HT1080 (cell line): ENCODE data around the gene PIK3IP1. TPM values are rescaled to one million over a fixed set of nuclear protein-coding genes. Genes with fewer than 3 reads are reported as not detected.

ENCODE experiments used
- DNase-seq: peaks from one replicate; pipeline ENCODE4 v3.0.0-alpha.2; 2015; ENCODE audit warnings: low read depth
- total RNA-seq: library from RNA; depleted of rRNA; stranded (reverse); fragments of >200 nt; shearing (Covaris generic); gene quantifications from 2 replicates; pipeline ENCODE4 v1.2.3, GENCODE V29; 2014

Gene PIK3IP1
- total RNA-seq, 1 experiment from 2014 or later: 1.1 TPM

DNA sequence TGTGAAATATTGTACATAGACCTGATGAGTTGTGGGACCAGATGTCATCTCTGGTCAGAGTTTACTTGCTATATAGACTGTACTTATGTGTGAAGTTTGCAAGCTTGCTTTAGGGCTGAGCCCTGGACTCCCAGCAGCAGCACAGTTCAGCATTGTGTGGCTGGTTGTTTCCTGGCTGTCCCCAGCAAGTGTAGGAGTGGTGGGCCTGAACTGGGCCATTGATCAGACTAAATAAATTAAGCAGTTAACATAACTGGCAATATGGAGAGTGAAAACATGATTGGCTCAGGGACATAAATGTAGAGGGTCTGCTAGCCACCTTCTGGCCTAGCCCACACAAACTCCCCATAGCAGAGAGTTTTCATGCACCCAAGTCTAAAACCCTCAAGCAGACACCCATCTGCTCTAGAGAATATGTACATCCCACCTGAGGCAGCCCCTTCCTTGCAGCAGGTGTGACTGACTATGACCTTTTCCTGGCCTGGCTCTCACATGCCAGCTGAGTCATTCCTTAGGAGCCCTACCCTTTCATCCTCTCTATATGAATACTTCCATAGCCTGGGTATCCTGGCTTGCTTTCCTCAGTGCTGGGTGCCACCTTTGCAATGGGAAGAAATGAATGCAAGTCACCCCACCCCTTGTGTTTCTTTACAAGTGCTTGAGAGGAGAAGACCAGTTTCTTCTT, 12.3 kb downstream of the PIK3IP1 start:
- peak; percentile 23 for DNase-seq

DNA sequence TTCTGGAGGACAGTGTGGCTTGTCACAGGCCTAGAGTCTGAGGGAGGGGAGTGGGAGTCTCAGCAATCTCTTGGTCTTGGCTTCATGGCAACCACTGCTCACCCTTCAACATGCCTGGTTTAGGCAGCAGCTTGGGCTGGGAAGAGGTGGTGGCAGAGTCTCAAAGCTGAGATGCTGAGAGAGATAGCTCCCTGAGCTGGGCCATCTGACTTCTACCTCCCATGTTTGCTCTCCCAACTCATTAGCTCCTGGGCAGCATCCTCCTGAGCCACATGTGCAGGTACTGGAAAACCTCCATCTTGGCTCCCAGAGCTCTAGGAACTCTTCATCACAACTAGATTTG, 13.0 kb downstream of the PIK3IP1 start:
- DNase-seq: no peak

DNA sequence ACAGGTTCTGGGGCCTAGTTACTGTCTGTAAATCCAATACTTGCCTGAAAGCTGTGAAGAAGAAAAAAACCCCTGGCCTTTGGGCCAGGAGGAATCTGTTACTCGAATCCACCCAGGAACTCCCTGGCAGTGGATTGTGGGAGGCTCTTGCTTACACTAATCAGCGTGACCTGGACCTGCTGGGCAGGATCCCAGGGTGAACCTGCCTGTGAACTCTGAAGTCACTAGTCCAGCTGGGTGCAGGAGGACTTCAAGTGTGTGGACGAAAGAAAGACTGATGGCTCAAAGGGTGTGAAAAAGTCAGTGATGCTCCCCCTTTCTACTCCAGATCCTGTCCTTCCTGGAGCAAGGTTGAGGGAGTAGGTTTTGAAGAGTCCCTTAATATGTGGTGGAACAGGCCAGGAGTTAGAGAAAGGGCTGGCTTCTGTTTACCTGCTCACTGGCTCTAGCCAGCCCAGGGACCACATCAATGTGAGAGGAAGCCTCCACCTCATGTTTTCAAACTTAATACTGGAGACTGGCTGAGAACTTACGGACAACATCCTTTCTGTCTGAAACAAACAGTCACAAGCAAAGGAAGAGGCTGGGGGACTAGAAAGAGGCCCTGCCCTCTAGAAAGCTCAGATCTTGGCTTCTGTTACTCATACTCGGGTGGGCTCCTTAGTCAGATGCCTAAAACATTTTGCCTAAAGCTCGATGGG, 13.5 kb downstream of the PIK3IP1 start:
- no peak for DNase-seq

DNA sequence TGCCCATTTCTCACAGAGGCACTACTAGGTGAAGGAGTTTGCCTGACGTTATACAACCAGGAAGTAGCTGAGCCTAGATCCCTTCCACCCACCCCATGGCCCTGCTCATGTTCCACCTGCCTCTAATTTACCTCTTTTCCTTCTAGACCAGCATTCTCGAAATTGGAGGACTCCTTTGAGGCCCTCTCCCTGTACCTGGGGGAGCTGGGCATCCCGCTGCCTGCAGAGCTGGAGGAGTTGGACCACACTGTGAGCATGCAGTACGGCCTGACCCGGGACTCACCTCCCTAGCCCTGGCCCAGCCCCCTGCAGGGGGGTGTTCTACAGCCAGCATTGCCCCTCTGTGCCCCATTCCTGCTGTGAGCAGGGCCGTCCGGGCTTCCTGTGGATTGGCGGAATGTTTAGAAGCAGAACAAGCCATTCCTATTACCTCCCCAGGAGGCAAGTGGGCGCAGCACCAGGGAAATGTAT, 14.1 kb downstream of the PIK3IP1 start:
- no peak for DNase-seq

DNA sequence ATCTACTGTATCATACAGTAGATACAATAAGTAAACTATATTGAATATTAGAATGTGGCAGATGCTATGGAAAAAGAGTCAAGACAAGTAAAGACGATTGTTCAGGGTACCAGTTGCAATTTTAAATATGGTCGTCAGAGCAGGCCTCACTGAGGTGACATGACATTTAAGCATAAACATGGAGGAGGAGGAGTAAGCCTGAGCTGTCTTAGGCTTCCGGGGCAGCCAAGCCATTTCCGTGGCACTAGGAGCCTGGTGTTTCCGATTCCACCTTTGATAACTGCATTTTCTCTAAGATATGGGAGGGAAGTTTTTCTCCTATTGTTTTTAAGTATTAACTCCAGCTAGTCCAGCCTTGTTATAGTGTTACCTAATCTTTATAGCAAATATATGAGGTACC, 14.5 kb downstream of the PIK3IP1 start:
- DNase-seq: no peak

DNA sequence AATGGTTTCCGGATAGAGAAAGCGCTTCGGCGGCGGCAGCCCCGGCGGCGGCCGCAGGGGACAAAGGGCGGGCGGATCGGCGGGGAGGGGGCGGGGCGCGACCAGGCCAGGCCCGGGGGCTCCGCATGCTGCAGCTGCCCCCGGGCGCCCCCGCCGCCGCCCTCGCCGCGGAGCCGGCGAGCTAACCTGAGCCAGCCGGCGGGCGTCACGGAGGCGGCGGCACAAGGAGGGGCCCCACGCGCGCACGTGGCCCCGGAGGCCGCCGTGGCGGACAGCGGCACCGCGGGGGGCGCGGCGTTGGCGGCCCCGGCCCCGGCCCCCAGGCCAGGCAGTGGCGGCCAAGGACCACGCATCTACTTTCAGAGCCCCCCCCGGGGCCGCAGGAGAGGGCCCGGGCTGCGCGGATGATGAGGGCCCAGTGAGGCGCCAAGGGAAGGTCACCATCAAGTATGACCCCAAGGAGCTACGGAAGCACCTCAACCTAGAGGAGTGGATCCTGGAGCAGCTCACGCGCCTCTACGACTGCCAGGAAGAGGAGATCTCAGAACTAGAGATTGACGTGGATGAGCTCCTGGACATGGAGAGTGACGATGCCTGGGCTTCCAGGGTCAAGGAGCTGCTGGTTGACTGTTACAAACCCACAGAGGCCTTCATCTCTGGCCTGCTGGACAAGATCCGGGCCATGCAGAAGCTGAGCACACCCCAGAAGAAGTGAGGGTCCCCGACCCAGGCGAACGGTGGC, 15.7 kb downstream of the PIK3IP1 start:
- DNase-seq: no peak

DNA sequence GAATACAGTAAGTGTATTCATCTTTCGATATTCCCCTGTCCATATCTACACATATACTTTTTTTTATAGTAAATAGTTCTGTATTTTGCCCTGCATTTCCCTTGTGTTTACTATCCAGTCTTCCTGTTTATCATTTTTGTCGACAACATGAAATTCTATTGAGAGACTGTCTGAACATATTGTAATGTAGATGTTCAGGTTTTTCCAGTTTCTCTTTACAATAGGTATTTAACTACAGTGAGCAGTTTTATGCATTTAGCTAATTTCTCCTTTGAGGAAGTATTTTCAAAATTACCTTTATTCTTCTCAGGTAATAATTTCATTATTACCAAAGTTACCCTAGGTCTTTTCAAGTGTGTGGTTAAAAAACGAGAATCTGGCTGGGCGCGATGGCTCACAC, 16.7 kb downstream of the PIK3IP1 start:
- DNase-seq: no peak

DNA sequence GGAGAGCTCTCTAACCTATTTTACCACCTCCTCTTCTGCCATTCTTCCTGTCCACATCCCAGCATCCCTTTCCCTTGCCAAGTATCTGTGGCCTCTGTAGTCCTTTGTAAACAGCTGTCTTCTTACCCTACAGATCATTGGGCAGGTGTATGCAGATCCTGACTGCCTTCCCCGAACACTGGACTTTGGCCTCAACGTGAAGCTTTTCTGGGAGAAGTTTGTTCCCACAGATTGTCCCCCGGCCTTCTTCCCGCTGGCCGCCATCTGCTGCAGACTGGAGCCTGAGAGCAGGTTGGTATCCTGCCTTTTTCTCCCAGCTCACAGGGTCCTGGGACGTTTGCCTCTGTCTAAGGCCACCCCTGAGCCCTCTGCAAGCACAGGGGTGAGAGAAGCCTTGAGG, 17.3 kb downstream of the PIK3IP1 start:
- no peak for DNase-seq

DNA sequence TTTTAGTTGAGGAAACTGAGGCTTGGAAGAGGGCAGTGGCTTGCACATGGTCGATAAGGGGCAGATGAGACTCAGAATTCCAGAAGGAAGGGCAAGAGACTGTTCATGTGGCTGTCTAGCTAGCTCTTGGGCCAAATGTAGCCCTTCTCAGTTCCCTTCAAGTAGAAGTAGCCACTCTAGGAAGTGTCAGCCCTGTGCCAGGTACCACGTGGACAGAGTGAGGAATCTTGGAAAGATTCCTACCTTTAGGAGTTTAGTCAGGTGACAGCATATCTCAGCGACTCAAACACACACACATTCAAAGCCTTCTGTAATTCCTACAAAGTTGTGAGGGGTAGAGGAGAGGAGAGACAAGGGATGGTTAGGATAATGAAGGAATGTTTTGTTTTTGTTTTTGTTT, 18.3 kb downstream of the PIK3IP1 start:
- DNase-seq: no peak

DNA sequence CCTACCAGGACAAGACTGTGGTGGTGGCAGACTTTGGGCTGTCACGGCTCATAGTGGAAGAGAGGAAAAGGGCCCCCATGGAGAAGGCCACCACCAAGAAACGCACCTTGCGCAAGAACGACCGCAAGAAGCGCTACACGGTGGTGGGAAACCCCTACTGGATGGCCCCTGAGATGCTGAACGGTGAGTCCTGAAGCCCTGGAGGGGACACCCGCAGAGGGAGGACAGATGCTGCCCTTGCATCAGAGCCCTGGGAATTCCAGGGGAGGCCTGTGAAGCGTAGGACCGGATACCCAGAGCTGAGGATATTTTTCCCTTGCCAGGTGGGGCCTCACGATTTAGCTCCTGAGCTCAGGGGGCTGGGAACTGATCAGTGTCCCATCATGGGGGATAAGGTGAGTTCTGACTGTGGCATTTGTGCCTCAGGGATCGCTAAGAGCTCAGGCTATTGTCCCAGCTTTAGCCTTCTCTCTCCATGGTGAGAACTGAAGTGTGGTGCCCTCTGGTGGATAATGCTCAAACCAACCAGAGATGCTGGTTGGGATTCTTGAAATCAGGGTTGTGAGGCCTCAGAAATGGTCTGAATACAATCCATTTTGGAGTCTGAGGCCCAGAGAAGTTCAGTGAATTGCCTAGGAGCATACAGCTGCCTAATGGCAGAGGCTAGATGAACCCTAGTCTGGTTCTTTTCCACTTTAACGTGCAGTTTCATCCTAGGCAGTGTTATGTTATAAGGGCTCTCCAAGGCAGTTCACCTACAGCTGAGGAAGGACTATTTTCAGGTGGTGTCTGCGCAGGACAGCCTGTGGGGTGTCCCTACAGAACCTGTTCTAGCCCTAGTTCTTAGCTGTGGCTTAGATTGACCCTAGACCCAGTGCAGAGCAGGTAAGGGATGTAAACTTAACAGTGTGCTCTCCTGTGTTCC, 19.5 kb downstream of the PIK3IP1 start:
- peak; percentile 49 for DNase-seq

DNA sequence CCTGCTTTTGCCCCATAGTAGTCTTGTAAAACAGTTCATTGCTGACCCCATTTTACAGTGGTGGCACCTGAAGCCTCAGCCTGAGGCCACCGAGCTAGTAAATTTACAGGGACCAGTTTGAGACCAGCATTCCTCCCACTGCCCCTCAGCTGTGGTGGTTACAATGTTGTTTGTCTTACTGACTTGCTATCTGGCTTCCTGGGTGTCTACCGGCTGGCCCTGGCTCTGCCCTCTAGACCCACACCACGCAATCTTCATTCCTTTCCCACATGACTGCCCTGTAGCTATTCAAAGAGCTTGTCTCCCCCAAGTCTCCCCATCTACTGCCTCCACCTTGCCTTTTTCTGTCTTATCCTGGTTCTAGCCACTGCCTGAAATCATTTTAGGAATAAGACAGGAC, 20.8 kb downstream of the PIK3IP1 start:
- DNase-seq: no peak

DNA sequence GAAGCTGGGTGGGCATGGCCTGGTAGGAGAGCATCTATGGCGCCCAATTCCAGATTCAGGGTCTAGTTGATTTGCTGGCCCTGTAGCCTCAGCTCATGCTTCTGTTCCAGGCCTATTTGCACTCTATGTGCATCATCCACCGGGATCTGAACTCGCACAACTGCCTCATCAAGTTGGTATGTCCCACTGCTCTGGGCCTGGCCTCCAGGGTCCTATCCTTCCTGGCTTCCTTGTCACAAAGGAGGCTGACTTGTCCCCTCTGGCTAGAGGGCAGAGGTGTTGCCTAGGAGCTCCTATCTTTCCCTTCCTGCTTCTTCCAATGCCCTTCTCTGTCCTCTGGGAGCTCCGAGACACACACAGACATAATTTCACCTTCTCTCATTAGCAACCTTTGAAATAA, 21.3 kb downstream of the PIK3IP1 start:
- no peak for DNase-seq

DNA sequence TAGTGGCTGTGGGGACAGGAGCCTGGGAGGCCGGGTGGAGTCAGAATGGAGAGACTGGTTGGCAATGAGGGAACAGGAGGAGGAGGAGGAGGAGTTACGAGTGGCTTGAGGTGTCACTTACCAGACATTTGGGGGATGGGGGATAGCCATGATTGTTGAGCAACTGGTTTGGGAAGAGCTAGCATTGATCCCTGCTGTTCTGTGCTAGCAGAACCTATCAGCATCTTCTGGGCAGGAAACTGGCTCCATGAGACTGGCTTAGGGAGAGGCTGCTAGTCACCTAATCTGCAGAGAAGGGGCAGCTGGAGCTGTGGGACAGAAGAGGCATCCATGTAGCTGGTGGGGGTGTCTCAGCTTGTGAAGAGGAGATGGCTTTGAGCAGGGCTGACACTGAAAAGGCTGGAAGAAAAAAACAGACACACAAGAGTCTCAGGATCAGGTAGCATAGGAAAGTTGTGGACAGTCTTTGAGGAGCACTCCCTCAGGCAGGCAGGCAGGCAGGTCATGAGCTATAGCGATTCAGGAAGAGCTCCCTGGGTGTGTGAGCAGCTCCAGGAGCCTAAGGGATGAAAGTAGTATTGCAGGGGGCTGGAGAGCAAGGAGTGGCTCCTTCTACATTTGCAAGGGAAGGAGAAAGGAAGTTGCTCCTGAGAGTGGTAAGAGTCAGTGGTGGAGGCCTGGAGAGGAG, 22.3 kb downstream of the PIK3IP1 start:
- DNase-seq: no peak

DNA sequence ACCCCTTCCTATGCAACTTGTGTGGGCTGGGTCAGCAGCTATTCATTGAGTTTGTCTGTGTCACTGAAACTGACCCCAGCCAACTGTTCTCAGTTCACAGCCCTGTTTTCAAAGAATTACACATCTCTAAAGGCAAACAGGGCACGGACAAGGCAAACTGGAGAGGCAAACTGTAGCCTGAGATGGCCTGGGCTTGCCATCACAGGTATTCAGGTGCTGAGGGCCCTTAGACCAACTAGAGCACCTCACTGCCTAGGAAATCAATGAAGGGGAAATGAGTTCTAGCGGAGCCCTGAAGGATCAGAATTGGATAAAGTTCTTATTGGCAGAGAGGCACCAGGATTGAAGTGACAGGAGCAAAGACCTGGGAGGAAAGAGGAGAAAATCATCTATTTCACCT, 24.0 kb downstream of the PIK3IP1 start:
- DNase-seq: no peak

DNA sequence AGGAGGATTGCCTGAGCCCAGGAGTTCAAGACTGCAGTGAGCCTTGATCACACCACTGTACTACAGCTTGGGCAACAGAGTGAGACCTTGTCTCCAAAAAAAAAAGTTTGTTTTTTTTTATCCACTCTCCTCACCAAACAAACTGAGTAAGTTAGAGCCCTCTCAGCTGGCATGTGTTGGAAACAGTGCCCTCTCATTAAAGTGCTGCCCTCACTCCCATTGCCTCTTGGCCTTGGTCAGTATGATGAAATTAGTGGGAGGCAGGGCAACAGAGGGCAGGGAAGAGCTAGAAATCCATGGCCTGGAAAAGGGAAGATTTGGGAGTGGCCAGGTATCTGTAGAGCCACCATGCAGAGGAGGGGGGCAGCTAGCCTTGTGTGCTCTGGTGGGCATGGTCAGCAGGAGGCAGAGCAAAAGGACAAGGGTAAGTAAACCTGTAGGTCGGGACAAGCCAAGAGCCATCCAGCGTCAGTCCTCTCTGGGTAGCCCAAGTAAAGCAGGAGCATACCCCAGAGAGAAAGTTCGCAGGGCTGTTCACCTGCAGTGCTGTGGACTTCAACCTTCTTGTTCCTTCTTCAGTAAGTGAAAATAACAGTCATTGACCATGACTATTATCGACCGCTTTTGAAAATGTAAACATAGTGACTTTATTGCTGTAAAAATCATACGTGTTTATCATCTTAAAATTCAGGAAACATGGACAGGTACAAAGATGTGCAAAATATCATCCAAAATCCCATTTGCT, 28.2 kb downstream of the PIK3IP1 start:
- DNase-seq: no peak

DNA sequence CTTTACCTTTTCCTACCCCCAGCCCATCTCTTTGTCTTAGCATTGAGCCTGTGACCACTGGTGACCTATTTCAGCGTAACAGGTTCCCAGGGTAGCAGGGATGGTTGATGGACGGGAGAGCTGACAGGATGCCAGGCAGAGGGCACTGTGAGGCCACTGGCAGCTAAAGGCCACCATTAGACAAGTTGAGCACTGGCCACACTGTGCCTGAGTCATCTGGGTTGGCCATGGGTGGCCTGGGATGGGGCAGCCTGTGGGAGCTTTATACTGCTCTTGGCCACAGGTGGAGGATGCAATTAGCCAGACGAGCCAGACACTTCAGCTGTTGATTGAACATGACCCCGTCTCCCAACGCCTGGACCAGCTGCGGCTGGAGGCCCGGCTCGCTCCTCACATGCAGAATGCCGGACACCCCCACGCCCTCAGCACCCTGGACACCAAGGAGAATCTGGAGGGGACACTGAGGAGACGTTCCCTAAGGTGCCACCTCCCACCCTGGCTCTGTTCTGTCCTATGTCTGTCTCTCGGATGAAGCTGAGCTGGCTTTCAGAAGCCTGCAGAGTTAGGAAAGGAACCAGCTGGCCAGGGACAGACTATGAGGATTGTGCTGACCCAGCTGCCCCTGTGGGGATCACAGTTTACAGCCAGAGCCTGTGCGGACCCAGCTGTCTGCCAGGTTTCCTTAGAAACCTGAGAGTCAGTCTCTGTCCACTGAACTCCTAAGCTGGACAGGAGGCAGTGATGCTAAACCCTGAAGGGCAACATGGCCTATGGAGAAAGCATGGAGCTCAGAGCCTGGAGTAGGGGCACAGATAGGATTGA, 29.8 kb downstream of the PIK3IP1 start:
- DNase-seq: no peak

DNA sequence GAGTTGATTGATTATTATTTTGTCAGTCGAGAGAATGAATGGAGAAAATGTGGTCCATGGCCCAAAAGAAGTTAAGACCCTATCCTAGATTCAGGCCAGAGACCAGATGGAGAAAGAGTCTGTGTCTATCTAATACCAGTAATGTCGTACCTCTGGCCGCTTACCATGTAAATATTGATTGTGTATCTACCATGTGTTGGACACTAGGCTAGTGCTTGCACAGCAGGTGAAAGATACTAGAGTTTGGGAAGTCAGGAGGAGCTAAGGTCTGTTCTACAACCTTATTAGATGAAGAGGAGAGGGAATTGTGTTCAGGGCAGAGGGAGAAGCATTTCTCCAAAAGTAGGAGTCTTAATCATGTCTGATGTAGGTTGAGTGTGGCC, 31.8 kb downstream of the PIK3IP1 start:
- no peak for DNase-seq

DNA sequence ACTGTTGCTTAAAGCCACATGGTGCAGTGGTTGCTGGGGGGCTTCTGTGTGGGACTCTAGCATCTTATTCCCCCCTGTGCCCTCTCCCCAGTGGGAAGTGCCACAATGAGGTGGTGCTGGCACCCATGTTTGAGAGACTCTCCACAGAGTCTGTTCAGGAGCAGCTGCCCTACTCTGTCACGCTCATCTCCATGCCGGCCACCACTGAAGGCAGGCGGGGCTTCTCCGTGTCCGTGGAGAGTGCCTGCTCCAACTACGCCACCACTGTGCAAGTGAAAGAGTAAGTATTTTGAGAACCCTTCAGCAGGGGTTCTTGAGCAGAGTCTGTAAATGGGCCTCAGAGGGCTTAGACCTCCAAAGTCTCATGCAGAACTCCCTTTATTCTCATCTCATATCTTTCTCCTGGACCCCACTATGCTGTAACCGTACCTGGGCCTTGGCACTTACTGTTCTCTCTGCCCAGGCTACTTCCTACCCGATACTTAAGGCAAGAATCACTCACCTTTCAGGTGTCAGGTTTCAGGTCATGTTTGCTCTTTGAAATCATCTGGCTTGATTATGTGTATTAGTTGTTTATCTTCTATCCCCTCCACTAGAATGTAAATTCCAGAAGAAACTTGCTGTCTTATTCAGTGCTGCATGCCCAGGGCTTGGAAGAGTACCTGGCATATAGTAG, 32.4 kb downstream of the PIK3IP1 start:
- no peak for DNase-seq

DNA sequence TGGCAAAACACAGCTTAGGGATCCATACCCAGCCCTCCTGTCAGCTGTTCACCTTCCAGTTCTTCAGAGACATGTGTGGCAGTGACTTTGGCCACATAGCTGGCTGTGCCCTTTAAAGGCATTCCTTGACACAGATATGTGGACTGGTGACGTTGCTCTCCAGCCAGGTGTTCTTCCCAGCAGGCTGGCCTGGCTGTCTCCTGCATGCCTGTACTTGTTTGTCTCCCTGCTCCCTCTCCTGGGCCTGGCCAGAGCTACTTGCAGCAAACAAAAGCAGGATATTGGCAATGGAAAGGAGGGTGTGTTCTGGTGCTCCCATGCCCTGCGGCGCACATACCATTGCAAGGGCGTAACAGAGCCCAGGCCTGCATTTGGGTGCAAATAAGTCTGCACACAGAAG, 38.3 kb downstream of the PIK3IP1 start:
- no peak for DNase-seq
